ENCODE data around the gene PIGU.
"Not testable (repeated sequence)": the region's sequence is repeated elsewhere in the genome, so short reads cannot be mapped to it uniquely, and the experiment has no call there.

PIGU gene, protein sequence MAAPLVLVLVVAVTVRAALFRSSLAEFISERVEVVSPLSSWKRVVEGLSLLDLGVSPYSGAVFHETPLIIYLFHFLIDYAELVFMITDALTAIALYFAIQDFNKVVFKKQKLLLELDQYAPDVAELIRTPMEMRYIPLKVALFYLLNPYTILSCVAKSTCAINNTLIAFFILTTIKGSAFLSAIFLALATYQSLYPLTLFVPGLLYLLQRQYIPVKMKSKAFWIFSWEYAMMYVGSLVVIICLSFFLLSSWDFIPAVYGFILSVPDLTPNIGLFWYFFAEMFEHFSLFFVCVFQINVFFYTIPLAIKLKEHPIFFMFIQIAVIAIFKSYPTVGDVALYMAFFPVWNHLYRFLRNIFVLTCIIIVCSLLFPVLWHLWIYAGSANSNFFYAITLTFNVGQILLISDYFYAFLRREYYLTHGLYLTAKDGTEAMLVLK

DNA sequence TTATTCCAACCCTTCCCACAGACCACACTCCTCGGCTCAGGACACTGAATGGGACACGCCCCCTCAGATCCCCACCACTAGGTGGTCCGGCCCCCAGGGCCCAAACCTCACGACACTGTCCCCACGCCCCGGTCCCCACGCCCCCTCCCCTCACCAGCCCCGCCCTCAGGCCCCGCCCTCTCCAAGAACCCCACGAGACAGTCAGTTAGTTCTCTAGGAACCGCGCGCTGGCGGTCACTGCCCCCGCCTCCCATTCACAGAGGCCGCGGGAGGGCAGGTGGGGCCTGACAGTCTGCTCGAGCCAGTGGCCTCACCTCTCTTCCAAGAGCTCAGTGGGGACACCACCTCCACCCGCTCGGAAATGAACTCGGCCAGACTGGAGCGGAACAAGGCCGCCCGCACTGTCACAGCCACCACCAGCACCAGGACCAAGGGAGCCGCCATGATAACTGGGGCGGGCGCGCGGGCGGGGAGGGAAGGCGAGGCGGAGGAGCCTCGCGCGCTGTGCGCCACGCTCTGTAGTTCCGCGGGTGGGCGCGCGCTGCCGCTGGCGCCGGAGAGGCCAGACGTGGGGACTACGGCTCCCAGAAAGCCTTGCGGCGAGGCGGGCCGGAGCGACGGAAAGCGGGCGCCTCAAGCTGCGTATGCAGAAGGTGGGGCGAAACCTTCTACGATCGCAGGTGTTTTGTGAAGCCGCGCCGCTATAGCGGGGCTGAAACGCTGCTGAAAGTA, at the start of gene PIGU:
Gene PIGU, minus strand, starts transcription at position 451 of the 732 bp plus-strand sequence. Its CDS starts 7 bp downstream, at position 444.
- DNase-seq: peak; percentile 90

DNA sequence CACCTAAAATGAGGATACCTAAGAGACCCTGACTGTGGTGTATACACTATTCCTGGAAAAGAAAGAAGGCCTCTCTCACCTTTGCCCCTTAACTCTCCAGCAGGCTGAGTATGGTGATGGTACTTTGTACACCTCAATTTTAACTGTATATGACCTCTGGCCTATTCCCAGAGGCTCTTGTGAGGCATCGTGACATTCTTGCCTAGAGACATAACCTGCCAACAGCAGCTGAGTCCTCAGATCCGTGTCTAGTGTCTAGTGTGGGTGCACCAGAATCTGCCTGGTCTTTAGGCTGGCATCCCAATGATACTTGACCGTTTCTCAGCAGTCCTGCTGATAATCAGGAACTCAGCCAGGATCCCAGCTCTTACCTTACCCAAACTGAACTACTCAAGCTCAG, 47.3 kb upstream of the PIGU start:
- DNase-seq: no peak

DNA sequence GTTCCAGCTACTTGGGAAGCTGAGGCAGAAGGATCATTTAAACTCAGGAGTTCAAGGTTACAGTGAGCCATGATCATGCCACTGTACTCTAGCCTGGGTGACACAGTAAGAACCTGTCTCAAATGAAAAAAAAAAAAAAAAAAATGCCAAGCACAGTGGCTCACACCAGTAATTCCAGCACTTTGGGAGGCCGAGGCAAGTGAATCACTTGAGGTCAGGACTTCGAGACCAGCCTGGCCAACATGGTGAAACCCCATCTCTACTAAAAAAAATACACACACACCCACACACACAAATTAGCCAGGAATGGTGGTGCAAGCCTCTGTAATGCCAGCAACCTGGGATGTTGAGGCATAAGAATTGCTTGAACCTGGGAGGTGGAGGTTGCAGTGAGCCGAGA, 45.7 kb upstream of the PIGU start:
- not testable (repeated sequence) for DNase-seq

DNA sequence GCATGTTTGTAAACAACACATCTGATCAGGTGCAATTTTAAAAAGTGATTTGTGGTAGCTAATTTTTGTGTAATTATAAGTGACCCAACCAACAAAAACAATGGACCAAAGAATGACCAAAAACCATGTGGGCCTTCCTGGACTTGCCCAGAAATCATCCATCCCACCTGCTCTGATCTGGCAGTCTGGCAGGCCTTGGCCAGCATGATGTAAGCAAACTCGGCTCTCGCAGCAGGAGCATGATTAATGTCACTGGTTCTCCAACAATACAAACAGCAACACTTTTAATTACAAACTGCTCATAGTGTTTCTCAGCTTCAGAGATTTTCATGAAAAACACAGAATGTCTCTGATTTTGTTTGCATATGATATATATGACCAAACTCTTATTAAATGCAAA, 43.4 kb upstream of the PIGU start:
- DNase-seq: no peak

DNA sequence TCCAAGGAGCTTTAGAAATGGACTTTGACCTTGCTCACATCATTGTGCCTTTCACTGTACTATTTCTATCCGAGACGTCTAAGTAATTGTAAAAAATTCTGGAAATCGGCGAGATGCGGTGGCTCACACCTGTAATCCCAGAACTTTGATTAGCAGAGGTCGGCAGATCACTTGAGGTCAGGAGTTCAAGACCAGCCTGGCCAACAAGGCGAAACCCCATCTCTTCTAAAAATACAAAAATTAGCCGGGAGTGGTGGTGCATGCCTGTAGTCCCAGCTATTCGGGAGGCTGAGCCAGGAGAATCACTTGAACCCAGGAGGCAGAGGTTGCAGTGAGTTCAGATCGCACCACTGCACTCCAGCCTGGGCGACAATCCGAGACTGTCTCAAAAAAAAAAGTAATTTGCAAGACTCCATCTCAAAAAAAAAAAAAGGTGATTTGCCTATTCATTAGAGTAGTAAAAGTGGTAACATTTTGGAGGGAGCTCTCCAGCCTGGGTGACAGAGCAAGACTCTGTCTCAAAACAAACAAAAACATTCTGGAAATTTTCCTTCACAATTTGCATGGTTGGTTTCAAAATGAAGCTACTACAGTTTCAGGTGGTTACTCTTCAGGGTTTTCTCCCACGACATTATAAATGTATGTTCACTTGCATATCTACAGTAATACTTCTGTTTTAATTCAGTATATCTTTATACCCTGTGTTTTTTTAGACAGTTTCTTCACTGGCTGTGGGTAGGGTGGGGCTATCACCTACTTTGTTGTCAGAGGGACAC, 42.5 kb upstream of the PIGU start:
- not testable (repeated sequence) for DNase-seq

DNA sequence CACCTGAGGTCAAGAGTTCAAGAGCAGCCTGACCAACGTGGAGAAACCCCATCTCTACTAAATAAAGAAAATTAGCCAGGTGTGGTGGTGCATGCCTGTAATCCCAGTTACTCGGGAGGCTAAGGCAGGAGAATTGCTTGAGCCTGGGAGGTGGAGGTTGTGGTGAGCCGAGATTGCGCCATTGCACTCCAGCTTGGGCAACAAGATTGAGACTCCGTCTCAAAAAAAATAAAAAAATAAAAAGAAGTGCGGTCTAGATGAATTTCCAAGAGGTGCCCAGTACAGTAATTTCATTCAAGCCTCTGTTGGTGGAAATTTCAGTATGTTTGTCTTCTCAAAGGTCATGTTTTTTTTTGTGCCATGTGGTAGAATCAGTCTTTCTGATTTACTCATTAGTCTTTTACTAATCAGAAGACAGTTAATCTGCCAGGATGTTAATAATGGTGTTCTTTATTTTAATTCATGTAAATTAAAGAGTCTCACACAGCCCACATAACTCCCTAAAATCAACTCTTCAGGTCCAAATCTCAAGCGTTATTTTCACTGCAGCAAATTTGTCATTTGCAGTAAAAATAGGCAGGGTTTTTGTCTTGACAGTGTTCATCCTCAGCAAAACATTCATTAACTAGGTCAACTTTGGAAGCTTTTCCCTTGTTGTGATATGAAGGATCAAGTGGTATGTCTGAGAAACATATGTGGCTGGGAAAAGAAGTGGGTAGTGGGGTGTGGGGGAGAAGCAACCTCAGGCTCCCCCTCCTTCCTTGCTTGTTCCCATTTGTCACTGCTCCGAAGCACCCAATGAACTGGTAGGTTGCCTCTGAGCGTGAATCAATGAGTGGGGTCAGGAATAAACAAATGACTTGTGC, 40.6 kb upstream of the PIGU start:
- DNase-seq: no peak

DNA sequence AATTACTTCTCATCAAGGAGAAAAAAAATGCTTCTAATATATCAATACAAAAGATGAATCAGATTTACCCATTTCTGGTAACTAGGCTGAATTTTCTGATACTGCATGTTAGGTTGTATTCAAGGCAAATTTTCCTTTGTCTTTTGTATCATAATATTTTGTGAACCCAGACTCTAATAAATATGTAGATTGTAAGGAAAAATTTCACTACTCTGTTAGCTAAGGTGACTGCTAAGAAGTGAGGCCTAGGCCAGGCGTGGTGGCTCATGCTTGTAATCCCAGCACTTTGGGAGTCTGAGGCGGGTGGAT, 40.0 kb upstream of the PIGU start:
- DNase-seq: no peak

DNA sequence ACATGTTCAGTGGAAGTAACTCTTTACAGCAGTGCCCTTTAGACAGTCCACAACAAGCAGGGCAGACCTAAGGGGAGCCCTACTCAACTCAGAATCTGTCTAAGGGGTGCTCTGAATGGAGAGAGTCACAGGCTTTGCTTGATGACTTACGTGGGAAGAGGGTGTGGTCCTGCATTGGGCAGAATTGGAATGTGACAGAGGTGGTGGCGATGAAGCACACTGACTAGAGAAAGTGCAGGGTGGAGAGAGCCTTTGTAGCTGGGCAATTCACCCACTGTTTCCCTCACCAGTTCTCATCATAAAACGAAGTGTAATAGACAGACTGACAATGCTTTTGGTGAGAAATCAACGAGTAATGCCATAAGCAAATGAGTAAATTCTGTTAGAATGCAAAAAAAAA, 38.5 kb upstream of the PIGU start:
- no peak for DNase-seq

DNA sequence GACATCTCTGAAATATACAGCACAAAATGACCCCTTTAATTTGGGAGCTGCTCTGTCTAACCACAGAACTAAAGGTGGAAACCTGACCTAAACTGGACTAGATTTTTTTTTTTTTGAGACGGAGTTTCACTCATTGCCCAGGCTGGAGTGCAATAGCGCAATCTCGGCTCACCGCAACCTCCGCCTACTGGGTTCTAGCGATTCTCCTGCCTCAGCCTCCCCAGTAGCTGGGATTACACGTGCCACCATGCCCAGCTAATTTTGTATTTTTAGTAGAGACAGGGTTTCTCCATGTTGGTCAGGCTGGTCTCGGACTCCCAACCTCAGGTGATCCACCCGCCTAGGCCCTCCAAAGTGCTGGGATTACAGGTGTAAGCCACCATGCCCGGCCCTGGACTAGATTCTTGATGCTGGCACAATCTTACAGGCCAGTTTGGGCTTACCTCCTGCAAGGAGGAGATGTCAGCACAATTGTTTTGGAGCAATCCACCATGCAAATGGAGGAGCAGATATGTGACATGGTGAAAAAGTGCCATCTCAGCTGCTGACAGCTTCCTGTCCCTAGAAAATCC, 37.1 kb upstream of the PIGU start:
- not testable (repeated sequence) for DNase-seq

DNA sequence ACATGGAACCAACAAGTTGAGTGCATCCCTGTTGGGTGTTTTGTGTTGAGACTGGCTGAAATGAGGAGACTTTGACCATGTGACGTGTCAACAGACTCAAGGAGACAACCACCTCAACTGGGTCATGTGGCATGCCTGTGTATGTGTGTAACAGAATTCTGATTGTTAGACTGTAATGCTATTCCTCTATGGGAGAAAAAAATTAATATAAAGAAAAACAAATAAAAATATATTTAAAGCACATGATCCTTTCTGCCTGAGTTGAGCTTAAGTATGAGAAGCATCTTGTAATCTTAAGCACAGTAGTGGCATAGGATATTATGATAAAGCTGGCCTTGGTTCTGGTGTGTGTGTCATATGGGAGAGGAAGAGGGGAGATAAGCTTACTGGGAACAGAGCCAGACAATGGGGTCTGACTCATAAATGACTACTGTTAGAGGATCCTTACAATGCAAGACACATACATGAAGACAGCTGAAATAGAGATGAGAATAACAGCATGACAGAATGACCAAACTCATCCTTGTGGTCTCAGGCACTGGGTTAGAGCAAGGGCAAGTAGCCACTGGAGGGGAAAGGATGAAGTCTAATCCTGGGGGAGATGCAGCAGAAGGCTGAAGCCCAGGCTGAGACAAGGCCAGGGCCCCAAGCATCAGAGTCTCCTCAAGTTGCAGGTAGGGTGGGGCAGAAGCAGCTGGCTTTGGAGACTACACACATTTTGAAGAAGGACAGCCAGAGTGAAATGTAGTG, 36.5 kb upstream of the PIGU start:
- peak; percentile 16 for DNase-seq

DNA sequence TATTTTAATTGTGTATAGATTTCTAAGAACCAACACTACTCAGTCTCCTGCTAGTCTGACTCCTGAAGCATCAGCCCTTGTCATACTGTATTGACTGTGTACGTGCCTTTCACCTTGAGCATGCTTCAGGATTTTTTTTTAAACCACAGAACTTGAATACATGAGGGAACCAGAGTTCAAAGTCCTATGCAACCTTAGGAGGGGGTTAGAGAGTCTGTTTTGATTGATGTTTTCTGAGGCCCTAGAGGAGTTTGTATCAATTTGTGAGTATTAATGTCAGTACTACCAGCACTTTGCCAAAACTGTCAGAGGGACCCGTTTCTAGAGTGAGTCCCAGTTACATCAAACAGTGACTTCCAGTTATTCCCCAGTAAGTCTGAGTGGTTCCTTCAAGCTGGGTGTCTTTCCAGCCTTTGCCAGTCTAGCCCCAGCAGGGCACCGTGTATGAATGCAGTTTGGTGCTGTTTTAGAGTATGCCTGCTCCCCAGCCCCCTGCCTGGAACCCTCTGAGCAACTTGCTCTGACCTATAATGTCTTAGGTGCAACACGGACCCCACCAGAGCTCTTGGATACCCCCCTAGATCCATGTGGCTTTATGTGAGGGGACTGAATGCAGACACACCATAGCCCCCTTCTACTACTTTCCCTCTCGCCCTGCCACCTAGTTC, 35.8 kb upstream of the PIGU start:
- no peak for DNase-seq

DNA sequence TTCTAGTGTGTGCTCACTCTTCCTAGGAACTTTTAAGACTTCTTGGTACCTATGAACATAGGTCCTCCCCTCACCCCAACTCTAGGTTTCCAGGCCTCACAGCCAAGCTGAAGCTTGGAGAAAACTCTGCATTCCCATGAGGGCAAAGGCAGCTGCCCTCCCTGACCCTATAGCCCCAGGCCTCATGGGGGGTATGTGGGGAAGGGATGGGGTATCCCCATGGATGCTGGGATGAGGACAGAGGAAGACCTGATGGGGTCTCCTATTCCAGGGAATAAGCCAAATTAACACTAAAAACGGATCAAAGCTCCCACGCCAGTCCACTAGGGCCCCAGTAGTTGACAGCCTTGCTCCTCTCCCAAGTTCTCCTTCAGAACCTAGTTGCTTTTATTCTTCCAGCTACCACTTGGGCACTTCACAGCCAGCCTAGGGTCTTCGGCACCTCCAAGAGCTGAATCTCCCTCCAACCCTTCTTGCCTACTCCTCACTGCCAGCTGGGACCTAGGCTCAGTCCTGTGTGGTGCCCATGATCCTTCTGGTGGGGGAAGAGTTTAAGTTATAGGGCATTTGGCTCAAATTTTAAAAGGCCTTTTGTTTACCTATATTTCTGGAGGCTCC, 35.0 kb upstream of the PIGU start:
- DNase-seq: no peak

DNA sequence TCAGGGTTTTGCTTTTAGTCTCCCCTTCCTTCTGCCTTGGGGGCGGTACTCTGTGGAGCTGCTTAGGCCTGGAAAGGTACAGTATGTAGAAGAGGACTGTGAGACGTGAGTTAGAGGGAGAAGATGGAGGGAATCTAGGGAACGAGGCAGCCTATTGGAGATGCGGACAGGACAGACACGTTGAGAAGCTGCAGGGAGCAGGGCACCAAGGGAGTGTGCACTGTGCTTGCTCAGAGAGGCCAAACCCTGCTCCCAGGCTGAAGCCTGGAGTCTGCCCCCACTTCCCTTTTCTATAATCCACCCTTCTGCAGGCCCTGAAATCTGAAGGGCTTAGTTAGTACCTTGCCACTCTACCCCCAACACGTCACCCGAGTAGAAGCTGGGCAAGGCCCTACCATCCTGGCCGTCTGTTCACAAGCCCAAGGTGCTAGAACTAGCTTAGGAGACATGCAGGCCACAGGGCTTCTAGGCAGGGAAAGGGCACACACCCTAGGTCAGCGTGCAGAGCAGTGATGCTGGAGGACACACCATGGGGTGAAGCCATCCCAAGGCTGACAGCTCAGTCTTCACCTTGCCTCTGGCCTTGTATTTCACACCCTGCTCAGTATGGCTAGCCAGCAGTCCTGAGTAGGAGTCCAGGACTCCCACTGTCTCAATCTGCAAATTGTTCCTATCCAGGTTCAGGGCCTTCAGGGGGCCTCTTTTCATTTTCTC, 34.1 kb upstream of the PIGU start:
- DNase-seq: no peak

DNA sequence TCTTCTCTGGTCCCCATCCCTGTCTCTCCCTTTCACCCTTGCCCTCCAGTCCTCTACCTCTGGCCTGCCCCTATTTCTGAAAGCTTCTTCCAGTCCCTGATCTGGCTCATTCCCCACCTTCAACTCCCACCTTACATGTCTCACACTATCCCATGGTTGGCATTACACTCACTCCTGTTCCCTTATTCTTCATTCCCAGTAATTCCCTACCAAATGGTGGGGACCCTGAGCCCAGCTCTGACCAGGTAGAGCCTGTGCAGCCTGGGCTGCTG, 33.6 kb upstream of the PIGU start:
- DNase-seq: no peak

DNA sequence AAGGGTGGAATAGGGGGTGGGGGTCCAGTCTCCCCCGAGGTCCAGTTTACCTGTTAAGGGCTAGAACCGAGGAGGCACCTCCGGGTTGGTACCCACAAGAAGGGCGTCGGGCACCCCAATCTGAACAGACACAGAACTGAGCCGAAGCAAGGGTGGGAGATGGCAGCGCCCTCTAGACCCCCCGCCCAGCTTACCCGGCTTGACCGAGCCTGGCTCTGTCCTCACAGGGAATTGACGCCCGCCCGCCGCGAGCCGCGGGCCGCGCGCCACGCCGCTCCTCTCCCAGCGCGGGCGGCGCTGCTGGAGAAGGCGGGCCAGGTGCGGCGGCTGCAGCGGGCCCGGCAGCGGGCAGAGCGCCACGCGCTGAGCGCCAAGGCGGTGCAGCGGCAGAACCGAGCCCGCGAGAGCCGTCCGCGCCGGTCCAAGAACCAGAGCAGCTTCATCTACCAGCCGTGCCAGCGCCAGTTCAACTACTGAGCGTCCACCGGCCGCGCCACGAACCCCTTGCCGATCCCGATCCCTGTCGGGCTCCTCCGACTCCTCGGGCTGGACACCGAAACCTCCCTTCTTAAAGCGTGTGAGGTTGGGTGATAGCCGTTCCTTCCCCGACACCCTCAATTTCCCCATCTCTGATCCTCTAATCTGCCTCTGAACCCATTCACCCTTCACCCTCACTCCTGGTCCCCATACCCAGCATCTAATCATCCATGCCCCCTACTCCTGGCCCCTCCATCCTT, 33.1 kb upstream of the PIGU start:
- no peak for DNase-seq

DNA sequence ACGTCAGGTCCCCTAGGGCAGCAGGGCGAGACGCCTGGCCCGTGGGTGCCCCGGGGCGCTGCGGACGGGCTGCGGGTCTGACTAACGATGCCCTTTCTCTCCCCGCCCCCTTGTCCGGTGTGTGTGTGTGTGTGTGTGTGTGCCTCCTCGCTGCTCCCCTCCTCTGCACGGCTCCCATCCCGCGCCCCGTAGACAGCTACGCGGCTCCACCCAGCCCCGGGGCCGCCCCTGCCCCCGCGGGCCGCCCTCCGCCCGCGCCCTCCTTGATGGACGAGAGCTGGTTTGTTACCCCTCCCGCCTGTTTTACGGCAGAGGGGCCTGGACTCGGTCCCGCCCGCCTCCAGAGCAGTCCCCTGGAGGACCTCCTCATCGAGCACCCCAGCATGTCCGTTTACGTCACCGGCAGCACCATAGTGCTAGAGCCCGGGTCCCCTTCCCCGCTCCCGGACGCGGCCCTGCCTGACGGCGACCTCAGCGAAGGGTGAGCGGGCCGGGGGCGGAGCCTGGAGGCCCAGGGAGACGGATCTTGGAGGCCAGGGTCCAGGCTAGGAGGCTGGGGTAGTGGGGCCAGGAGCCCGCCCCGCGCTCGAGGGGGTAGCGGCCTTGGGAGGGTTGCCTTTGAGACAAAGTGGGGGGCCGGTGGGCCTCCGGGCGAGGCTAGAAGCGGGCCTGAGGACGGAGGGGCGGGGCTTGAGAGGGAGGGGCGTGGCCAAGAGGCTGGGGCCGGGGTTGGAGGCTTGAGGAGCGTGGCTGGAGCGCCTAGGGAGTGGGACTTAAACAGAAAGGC, 32.3 kb upstream of the PIGU start:
- peak; percentile 57 for DNase-seq

DNA sequence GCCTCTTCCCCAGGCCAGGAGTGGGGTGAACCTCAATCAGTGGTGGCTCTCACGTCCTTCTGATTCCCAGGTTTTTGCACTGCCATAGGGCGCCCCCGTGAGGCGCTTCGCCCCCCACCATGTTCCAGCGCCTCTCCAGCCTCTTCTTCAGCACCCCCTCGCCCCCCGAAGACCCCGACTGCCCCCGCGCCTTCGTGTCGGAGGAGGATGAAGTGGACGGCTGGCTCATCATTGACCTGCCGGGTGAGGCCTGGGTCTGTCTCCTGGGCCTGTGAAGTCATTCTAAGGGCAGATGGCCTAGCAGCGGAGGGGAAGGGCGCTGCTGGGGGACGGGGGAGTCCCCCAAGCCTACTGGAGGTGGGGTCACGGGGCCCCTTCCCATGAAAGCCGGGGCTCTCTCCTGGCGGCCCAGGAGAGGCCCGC, 31.7 kb upstream of the PIGU start:
- no peak for DNase-seq

Measured in NCI-H1694 treated with DMSO at 0.1 percent for 48 hours (cell line).